ENCODE data around the gene EXOC6.

DNA sequence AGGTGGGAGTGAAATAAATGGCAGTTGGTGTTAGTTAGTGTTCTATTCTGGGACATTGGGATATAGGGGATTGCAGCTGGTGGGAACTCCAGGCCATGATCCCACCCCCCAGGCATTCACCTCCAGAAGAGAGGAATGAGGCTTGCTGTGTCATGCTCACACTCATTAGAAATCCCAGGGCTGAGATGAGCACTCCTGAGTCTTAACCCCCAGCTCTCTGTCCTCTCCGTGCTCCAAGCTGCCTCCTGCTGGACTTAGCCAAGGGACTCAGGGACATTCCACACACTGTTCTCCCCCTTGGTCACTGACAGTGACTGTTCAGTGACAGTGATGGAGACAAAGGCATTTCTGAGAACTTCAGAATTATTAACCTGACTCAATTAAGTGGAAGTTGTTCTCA is 246.9 kb downstream of the EXOC6 start:
- TF ChIP-seq, protein P1, sequence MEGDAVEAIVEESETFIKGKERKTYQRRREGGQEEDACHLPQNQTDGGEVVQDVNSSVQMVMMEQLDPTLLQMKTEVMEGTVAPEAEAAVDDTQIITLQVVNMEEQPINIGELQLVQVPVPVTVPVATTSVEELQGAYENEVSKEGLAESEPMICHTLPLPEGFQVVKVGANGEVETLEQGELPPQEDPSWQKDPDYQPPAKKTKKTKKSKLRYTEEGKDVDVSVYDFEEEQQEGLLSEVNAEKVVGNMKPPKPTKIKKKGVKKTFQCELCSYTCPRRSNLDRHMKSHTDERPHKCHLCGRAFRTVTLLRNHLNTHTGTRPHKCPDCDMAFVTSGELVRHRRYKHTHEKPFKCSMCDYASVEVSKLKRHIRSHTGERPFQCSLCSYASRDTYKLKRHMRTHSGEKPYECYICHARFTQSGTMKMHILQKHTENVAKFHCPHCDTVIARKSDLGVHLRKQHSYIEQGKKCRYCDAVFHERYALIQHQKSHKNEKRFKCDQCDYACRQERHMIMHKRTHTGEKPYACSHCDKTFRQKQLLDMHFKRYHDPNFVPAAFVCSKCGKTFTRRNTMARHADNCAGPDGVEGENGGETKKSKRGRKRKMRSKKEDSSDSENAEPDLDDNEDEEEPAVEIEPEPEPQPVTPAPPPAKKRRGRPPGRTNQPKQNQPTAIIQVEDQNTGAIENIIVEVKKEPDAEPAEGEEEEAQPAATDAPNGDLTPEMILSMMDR (conservative IDR thresholded peaks at IDR 0.05): no peak
- no peak for TF ChIP-seq EZH2 (IDR thresholded peaks at IDR 0.05; ENCODE audit: low read depth)

Data from PC-9 (cell line).